IPS DF 4.7 (cell line): Measurements from ENCODE around the gene MUC5B.

ENCODE experiments used
- DNase-seq: peaks from one replicate; pipeline ENCODE4 v3.0.0-alpha.2; 2013; ENCODE audit warnings: low spot score; ENCODE audit errors: extremely low read depth

Gene MUC5B

DNA sequence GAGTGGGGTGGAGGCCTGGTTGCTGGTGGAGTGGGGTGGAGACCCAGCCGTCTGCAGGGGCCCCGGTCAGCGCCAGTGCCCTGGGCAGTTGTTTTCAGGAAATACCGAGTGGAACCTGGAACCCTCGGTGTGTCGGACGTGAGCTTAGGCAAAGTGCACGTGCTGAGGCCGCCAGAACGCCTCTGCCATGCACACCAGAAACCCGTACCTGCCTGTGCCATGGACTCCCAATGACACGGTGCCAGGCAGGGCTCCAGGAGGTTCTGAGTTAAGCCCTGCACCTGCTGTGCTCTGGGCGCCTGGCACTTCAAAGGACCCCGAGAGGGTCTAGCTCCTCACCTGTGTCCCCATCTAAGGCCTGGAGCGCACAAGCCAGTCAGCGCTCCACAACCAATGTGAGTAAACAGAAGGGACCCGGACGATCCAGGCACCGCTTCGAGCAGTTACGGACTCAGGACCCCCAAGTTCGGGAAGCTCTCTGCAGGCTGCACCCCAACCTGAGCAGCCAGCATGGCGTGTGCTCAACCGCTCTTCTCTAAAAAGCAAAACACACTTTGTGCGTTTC, 74.2 kb downstream of the MUC5B start:
- no peak for DNase-seq

DNA sequence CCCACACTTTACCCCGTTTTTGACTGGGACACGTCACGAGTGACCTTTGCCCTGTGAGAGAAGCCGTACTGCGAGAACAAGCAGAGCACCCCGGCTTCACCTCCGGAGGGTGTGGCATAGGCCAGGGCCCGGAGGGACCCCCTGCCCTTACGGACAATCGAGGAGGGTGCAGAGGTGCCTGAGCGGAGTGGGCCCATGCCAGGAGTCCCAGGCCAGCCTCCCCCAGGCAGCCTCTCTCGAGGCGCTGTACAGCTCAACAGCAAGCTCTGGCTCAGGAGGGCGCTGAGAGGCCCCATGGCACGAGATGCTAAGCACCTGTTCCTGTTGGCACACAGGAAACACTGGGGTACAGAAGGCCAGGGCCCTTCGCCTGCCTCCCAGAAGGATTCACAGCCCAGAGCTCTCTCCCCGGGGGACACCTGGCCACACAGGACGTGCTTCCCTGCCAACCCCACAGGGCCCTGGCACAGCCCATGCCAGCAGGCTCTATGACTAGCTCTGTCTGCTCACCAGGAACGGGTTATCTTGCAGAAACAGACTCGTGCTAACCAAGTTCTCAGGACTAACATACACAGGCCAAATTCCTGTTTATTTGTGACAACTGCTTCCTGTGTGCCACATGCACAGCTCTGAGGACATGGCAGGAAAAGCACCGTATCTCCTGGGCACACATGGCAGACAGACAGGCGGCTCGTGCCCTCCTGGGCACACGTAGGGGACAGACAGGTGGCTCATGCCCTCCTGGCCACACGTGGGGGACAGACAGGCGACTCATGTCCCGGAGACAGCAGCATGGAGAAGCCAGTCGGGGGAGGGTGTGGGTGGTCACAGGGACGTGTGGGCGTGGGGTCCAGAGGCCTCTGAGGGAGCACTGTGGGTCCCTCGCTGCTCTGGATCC, 75.0 kb downstream of the MUC5B start:
- DNase-seq, result no peak

DNA sequence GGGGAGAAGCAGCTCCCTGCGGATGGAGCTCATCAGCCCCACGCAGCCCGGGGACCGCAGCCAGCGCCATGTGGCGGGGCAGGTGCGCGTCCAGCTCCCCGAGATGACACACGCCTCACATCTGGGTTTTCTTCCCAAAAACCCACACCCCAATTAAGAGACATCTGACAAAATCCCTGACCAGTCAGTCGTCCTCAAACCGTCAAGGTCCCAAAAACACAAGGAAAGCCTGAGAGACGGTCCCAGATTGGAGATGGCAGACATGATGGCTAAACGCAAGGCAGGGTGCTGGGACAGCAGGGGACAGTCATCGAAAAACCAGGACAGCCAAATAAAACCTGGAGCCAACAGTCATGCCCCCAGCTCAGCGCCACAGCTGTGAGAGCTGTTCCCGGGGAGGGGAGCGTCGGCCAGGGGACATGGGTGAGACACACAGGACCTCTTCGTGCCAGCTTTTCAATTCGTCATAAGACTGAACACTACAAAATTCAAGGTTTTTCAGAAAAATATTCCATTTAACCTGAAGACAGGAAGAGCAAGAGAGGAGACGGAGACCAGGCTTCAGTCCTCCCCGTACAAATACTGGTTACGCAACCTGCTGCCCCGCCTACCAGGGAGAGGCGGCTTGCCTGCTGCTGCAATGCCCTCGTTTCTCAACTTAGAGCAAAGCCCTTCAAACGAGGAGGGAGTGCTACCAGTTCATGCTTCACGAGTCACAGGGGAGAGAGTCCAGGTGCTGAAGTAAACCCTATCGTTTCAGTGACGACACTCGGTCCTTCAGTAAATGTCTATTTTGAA, 76.0 kb downstream of the MUC5B start:
- DNase-seq, result no peak

DNA sequence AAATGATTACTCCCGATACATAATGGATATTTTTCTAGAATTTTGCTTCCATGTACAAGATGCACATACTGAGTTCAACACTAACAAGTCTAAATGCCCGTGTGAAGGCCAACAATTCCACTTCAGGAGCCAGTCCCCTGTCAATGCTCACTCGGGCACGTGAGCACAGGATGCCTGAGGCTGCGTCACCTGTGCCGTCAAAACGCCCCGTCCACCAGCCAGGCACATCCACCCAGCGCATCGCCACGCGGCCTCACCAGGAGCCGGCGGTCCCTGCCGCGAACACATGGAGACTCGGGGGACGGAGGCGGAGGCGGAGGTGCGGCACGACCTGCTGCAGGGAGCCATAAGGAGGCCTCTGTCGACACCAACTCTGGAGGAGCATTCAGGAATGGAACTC, 76.8 kb downstream of the MUC5B start:
- no peak for DNase-seq

DNA sequence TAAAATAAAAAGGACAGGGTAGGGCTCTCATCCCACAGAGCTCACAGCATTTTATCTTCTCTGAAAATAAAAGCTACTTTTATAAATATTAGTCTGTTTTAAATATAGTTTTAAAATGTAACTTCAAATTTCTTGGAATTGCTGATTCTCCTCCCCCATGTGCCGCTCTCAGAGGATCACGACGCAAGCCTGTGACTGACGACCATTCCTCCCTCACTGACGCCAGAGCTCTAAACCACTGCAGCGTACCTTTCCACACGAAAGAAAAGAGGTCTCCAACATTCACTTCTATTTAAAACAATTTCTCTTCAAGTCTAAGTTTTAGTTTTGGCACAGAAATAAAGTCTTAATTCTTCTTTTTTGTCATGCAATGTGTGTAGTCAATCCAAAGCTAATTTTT, 77.3 kb downstream of the MUC5B start:
- no peak for DNase-seq

DNA sequence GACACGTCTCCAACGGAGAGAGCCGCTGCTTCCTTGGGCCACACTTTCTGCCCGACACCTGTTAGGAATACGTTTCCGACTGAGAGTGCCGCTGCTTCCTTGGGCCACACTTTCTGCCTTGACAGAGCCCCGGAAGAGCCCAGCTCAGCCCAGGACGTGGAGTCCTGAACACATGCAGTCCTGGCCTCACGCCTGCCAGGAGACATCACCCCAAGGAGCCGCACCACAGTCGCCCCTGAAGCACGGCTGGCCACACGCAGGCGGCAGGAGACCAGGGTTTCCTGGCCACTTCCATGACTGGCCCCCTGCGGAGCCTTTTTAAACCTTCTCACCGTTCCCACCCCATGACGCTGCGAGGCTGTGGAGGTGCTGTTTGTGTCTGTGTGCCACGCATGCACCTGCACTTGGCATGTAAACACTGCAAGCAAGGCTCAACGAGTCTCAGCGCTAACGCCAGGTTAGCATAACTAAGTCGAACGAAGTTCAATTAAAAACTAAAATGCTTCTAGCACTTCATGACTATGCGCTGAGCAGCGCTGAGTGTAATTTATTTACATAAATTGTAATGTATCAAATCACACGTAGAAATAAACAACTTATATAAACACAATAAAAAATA, 77.8 kb downstream of the MUC5B start:
- DNase-seq, result no peak

DNA sequence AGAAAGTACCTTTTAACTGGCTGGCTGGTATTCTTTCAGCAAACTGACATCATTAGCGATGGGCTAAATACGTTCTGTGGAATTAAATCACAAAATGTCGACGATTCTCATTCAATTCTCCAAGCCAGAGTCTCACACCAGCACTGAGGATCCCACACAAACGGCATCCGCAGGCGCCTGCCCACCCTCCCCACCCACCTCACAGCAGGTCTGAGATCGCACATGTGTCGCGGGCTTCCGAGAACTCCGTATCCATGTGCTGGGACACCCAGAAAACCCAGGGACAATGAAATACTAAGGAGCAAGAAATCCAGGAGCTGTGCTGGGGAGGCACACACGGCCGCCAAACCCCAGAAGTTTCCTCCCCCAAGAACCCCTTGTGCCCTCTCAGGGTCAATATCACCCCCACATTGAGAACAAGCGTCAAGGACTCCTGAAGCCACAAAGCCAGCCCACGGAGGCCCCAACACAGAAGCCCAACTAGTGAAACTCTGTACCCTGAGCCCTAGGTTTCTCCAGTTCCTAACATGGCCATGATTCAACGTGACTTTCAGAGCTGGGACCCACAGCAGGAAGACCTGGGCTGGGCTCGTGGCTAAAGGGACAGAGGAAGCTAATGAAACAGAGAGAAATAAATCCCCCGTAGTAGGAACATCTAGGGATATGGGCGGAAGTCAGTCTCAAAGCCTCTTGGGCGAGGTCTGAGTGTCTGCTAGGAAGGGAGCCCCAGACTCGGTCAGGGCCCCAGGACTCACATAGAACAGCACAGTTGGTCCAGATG, 78.5 kb downstream of the MUC5B start:
- DNase-seq, result no peak

DNA sequence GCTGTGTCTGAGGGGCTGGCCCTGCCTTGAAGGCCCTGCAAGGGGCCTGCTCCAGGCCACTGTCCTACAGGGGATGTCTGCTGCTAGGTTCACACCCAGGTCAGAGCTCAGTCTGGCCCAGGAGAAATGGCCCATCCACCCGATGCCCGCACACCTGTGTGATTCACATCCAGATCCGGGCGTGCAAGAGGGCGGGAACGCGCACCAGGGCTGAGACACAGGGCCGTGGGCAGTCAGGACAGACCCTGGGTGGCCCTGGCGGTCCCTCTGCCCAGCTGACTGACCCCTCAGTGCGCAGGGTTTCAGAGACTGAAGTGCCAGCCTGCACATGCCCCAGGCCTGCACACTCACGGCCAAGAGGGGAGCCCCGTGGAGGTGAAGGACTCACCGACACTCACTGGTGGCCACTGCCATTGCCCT, 79.2 kb downstream of the MUC5B start:
- DNase-seq, result no peak

DNA sequence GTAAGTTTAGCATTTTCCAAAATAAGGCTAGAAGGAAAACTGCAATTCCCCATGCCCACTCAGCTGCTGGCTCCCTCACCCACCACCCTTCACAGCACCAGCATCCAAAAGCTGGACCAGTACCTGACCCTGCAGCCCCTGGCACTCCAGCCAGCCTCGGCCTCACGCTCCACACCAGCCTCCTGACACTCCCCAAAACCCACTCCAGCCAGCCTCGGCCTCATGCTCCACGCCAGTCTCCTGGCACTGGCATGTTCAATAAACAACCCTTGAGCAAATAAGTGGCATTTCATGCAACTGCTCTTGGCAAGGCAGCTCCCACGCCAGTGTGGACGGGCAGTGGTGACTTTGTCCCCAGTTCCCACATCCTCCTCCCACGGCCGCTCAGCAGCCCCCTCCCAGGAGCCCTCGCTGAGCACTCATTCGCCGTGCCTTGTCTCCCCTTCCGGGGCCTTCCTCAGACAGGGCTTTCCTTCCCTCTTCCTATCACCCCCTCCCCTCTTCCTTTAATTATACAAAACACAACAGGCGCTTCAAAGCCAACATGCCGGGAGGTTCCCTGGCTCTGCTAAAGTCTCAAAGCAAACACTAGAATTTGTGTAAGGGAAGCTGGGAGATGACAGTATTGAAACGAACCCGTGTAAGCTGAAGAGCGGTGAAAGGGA, 79.7 kb downstream of the MUC5B start:
- no peak for DNase-seq

DNA sequence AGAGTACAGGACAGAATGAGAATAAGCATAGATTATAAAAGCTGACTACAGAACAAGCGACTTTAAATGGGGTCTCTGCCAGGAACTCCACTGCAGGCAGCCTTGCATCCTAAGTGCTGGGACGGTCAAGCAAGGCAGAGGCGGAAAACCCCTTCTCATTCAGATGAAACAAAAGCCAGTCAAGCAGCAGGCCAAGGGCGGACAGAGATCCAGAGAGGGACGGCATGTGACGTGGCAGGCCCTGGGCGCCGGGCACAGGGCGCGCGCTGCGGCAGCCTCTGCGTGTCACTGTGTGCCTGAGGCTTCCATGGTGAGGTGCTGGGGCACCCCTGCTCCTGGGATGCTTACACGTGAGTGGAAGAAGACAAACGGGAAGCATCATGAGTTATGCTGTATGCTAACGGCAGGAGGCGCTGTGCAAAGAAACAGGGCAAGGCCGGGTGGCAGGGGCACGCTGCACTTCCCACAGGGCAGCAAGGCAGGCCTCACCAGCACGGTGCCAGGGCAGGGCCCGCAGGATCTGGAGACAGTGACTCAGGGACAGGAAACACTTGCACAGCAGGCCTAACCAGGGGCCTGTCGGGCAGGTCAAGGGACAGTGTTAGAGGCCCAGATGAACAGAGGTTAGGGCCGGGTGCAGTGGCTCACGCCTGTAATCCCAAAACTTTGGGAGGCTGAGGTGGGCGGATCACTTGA, 80.4 kb downstream of the MUC5B start:
- DNase-seq, result no peak

DNA sequence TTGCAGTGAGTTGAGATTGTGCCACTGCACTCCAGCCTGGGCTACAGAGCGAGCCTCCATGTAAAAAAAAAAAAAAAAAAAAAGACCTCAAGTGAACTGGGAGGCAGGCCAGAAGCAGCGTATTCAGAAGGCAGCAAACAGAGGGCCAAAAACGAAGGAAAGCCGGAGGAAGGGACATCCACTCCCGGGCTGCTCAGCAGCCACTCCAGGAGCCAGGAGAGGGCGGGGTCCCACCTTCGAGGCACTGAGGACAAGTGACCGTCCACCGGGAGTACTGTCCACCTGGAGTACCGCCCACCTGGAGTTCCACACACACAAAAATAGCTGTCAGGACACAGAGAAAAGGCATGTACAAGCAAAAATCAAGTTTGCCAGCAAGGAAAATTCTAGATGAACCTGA, 81.1 kb downstream of the MUC5B start:
- DNase-seq, result no peak

DNA sequence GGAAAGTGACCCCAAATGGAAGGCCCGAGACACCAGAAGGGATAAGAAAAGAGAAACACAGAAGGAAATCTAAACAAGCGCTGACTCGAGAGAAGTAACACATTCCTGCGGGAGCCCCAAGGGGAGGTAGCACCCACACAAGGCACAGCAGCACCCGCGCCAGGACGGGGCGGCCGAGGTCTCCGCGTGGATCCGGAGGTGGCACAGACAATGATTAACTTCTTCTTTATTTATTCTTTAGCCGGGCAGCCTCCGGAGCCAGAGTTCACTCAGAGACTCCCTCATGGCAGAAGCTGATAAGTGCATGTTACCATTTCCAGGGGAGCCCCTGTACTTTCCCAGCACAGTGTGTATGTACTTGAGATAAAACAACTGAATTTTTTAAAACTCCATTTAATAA, 81.5 kb downstream of the MUC5B start:
- DNase-seq, result no peak

DNA sequence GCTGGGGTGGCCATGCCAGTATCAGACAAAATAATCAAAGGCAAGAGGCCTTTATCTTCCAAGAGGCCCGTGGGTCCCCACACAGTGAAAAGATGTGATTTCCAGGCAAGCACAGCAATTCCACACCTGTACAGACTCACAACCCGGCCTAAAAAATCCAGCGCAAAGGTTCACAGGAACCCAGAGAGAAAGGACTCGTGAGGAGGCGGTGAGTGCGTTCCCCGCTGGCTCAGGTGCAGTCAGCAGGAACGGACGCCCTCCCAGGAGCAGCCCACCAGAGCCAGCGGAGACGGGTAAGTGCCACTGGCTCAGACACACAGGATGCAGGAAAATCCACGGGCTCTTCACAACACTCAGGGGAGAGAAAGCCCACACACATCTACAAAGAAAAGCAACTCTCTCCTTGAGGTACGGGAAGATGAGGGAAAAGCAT, 82.2 kb downstream of the MUC5B start:
- no peak for DNase-seq

DNA sequence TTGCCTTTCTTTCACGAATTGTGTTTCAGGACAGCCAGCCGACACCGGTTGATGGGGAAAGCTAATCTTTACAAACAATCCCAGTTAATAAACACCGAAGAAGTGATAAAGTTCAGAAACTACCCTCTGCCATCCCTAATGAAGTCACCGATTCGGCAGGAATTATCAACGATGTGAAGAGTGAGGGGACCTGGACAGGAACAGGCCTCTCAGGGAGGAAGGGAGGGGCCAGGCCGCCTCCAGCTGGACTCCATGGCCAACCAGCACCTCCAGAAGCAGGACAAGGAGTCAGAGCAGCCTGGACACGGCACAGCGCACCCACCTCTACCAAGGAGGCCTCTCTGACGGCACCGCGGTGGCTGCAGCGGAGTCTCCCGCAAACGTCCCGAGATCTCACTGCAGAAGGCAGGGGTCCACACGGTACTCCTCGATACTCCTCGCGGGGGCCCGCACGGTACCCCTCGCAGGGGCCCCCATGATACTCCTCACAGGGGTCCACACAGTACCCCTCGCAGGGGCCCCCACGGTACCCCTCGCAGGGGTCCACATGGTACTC, 82.7 kb downstream of the MUC5B start:
- DNase-seq, result no peak

DNA sequence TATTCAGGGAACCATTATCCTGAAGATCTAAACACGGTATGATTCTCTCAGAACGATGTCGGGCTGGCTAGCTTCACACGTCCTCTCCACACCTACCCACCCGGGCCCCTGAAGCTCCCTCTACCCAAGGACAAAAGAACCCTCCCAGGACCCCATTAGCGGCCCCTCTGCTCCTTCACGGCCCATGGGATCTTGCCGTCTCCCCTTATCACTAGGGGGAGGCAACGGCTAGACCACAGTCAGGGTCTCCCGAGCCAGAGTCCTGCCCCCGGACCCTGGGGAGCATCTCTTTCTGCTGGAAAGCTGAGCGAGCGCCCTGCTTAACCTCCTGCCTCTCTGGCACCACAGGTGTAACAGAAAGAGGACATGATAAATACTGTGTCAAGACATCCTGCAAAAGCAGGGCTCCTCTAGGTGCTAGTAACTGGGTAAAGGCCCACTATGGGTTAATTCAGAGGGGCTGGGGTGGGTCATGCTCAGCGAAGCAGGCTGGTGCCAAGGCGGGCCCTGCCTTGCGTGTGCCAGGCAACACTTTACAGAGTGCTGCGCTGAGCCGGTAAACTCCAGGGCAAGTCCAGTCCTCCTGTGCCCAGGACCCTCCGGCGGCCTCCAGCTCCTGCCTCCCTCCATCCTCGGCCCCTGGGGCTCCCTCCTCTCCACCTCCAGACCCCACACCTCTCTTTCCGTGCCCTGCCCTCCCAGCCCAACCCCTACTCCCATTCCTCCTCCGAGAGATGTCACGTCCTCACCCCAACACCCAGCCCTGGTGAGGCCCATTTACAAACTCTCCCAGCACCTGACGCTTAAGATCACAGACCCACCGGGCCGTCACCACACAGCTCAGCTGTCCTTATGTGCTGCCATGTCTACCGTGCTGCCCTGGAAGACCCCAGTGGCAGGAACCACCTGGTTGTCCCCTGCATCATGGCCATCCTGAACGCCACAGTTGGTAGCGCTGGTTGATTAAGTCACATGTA, 83.6 kb downstream of the MUC5B start:
- DNase-seq, result no peak

DNA sequence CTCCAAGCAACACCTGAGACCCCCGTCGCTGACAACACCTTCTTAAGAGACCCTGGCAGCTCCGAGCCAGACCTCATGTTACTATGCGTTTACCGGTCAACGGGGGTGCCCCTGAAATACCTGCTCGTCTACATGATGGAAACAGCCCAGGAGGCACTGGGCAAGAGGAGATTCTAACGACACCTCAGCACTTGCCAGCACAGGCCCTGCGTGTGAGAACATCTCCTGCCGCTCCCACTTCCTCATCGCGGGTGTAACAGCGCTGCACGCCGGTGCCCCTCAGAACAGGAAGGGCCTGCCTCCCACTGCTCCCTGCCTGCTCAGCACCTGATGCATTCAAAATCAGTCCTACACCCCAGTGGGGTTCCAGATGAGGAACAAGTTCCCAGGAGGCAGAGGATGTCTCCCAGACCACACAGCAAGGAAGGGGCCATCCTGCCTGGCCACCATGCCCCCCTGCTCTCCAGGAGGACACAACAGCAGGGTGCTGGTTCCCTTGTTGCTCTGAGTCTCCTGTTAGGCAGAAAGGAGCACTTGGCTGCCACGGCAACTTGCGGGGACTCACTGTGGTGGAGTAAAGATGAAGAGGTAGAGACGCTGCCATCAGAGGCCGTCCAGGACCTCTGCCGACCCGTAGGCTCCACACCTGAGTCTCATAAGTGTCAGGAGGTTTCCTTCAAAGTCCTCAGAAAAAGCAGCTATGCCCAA, 84.5 kb downstream of the MUC5B start:
- DNase-seq, result no peak

DNA sequence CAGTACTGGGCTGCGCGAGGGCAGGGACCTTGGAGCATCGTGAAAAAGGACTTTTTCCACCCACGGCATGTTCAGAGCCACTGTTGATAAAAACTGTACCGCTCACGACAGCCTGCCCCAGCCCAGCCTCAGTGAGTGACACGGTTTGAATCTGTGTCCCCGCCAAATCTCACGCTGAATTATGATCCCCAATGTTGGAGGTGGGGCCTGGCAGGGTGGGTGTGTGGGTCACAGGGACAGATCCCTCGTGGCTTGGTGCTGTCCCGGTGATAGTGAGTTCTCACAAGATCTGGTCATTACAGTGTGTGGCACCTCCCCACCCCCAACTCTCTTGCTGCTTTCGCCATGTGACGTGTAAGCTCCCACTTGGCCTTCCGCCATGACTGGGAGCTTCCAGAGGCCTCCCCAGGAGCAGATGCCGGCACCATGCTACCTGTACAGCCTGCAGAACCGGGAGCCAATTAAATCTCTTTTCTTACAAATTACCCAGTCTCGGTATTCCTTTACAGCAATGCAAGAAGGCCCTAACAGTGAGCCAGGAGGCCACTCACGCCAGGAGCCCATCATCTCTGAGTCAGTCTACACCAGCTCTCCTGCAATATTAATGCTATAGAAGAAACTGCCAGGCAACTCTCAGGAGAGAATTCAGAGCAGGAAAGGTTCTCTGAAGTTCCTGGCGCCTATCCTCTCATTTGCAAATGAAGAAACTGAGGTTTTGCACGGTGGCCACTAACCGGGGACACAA, 85.3 kb downstream of the MUC5B start:
- DNase-seq, result no peak
